ENCODE data around the gene CTSZ. TPM values are rescaled to one million over a fixed set of nuclear protein-coding genes. Genes with fewer than 3 reads are reported as not detected.
A peak's percentile ranks its signal among the peaks of the same experiment; 100 is the strongest.
"Not testable (repeated sequence)": the region's sequence is repeated elsewhere in the genome, so short reads cannot be mapped to it uniquely, and the experiment has no call there.

CTSZ gene
- polyA plus RNA-seq, 4 donors, result 82.7 to 277 (median 183) TPM

GRCh38 chr20:58987790-58988564, 19.1 kb downstream of the CTSZ start:
- H3K36me3 ChIP-seq (ENCODE audit: control insufficient read depth in 3 of 3, insufficient read depth in 2 of 3, low read depth in 1 of 3, low read length in 3 of 3), result peaks cover 20 to 47% (median 24%) of the 10 kb centered on the region in 3 donors
- H3K4me1 ChIP-seq (ENCODE audit: control insufficient read depth in 3 of 3, insufficient read depth in 2 of 3, low read depth in 1 of 3, low read length in 2 of 3), result peaks cover 0 to 3% (median 0%) of the 10 kb centered on the region in 3 donors
- H3K9me3 ChIP-seq (ENCODE audit: control insufficient read depth in 2 of 2, insufficient read depth in 1 of 2, low read depth in 1 of 2, low read length in 1 of 2), result no peaks in the 10 kb centered on the region
- FAIRE-seq (no peak), DNase-seq (no peak)
- H3K27ac ChIP-seq (ENCODE audit: low read depth in 1 of 3, low read length in 2 of 3), result no peak overlapping the region
- H3K27me3 ChIP-seq (ENCODE audit: control insufficient read depth in 3 of 3, insufficient read depth in 3 of 3, low read length in 3 of 3), result no peaks in the 10 kb centered on the region
- WGBS, 3 donors, result 87 to 89% (median 87%) methylated on average over 9 of the region's 9 CpGs
- H3K4me3 ChIP-seq (ENCODE audit: low read depth in 1 of 3, low read length in 3 of 3), result no peak overlapping the region

- FAIRE-seq (no peak), DNase-seq (no peak)
- 73 to 82% (median 79%) methylated on average over 8 of the region's 8 CpGs for WGBS, 3 donors
- Histone ChIP-seq H3K36me3 (ENCODE audit: control insufficient read depth in 3 of 3, insufficient read depth in 2 of 3, low read depth in 1 of 3, low read length in 3 of 3) (peaks cover 17 to 41% (median 24%) of the 10 kb centered on the region in 3 donors), H3K27ac (ENCODE audit: low read depth in 1 of 3, low read length in 2 of 3) (no peak overlapping the region), H3K4me3 (ENCODE audit: low read depth in 1 of 3, low read length in 3 of 3) (no peak overlapping the region), H3K4me1 (ENCODE audit: control insufficient read depth in 3 of 3, insufficient read depth in 2 of 3, low read depth in 1 of 3, low read length in 2 of 3) (peaks cover 0 to 10% (median 6%) of the 10 kb centered on the region in 3 donors), H3K9me3 (ENCODE audit: control insufficient read depth in 2 of 2, insufficient read depth in 1 of 2, low read depth in 1 of 2, low read length in 1 of 2) (no peaks in the 10 kb centered on the region), H3K27me3 (ENCODE audit: control insufficient read depth in 3 of 3, insufficient read depth in 3 of 3, low read length in 3 of 3) (no peaks in the 10 kb centered on the region)
Measured at GRCh38 chr20:58986968-58987517, 20.0 kb downstream of the CTSZ start.

GRCh38 chr20:58986286-58986967, 20.6 kb downstream of the CTSZ start:
- Histone ChIP-seq H3K4me3 (ENCODE audit: low read depth in 1 of 3, low read length in 3 of 3) (no peak overlapping the region), H3K27me3 (ENCODE audit: control insufficient read depth in 3 of 3, insufficient read depth in 3 of 3, low read length in 3 of 3) (no peaks in the 10 kb centered on the region), H3K27ac (ENCODE audit: low read depth in 1 of 3, low read length in 2 of 3) (no peak overlapping the region), H3K36me3 (ENCODE audit: control insufficient read depth in 3 of 3, insufficient read depth in 2 of 3, low read depth in 1 of 3, low read length in 3 of 3) (peaks cover 17 to 39% (median 24%) of the 10 kb centered on the region in 3 donors), H3K4me1 (ENCODE audit: control insufficient read depth in 3 of 3, insufficient read depth in 2 of 3, low read depth in 1 of 3, low read length in 2 of 3) (peaks cover 0 to 10% (median 6%) of the 10 kb centered on the region in 3 donors), H3K9me3 (ENCODE audit: control insufficient read depth in 2 of 2, insufficient read depth in 1 of 2, low read depth in 1 of 2, low read length in 1 of 2) (no peaks in the 10 kb centered on the region)
- DNase-seq (no peak), FAIRE-seq (no peak)
- WGBS, 3 donors, result 76 to 84% (median 82%) methylated on average over 9 of the region's 9 CpGs

GRCh38 chr20:58985656-58986055, 21.4 kb downstream of the CTSZ start:
- FAIRE-seq (no peak), DNase-seq (no peak)
- no peak overlapping the region for H3K27ac ChIP-seq (ENCODE audit: low read depth in 1 of 3, low read length in 2 of 3)
- H3K36me3 ChIP-seq (ENCODE audit: control insufficient read depth in 3 of 3, insufficient read depth in 2 of 3, low read depth in 1 of 3, low read length in 3 of 3), result peaks cover 11 to 32% (median 24%) of the 10 kb centered on the region in 3 donors
- 66 to 84% (median 82%) methylated on average over 5 of the region's 5 CpGs for WGBS, 3 donors
- H3K9me3 ChIP-seq (ENCODE audit: control insufficient read depth in 2 of 2, insufficient read depth in 1 of 2, low read depth in 1 of 2, low read length in 1 of 2), result no peaks in the 10 kb centered on the region
- no peak overlapping the region for H3K4me3 ChIP-seq (ENCODE audit: low read depth in 1 of 3, low read length in 3 of 3)
- peaks cover 0 to 10% (median 6%) of the 10 kb centered on the region in 3 donors for H3K4me1 ChIP-seq (ENCODE audit: control insufficient read depth in 3 of 3, insufficient read depth in 2 of 3, low read depth in 1 of 3, low read length in 2 of 3)
- H3K27me3 ChIP-seq (ENCODE audit: control insufficient read depth in 3 of 3, insufficient read depth in 3 of 3, low read length in 3 of 3), result no peaks in the 10 kb centered on the region

GRCh38 chr20:58984691-58985090, 22.4 kb downstream of the CTSZ start:
- FAIRE-seq (no peak), DNase-seq (no peak)
- Histone ChIP-seq H3K4me1 (ENCODE audit: control insufficient read depth in 3 of 3, insufficient read depth in 2 of 3, low read depth in 1 of 3, low read length in 2 of 3) (peaks cover 0 to 10% (median 6%) of the 10 kb centered on the region in 3 donors), H3K27me3 (ENCODE audit: control insufficient read depth in 3 of 3, insufficient read depth in 3 of 3, low read length in 3 of 3) (no peaks in the 10 kb centered on the region), H3K9me3 (ENCODE audit: control insufficient read depth in 2 of 2, insufficient read depth in 1 of 2, low read depth in 1 of 2, low read length in 1 of 2) (no peaks in the 10 kb centered on the region), H3K36me3 (ENCODE audit: control insufficient read depth in 3 of 3, insufficient read depth in 2 of 3, low read depth in 1 of 3, low read length in 3 of 3) (peaks cover 7 to 28% (median 24%) of the 10 kb centered on the region in 3 donors), H3K4me3 (ENCODE audit: low read depth in 1 of 3, low read length in 3 of 3) (no peak overlapping the region), H3K27ac (ENCODE audit: low read depth in 1 of 3, low read length in 2 of 3) (no peak overlapping the region)
- WGBS, 3 donors, result 82 to 84% (median 83%) methylated on average over 6 of the region's 6 CpGs

- 91 to 93% (median 93%) methylated on average over 10 to 12 of the region's 12 CpGs for WGBS, 3 donors
- not testable (repeated sequence) for DNase-seq; FAIRE-seq; H3K27ac ChIP-seq (ENCODE audit: low read depth in 1 of 3, low read length in 2 of 3); H3K4me3 ChIP-seq (ENCODE audit: low read depth in 1 of 3, low read length in 3 of 3); H3K9me3 ChIP-seq (ENCODE audit: control insufficient read depth in 2 of 2, insufficient read depth in 1 of 2, low read depth in 1 of 2, low read length in 1 of 2); H3K27me3 ChIP-seq (ENCODE audit: control insufficient read depth in 3 of 3, insufficient read depth in 3 of 3, low read length in 3 of 3)
- Histone ChIP-seq H3K36me3 (ENCODE audit: control insufficient read depth in 3 of 3, insufficient read depth in 2 of 3, low read depth in 1 of 3, low read length in 3 of 3) (peaks cover 2 to 13% (median 11%) of the 10 kb centered on the region in 3 donors), H3K4me1 (ENCODE audit: control insufficient read depth in 3 of 3, insufficient read depth in 2 of 3, low read depth in 1 of 3, low read length in 2 of 3) (peaks cover 0 to 10% (median 6%) of the 10 kb centered on the region in 3 donors)
Measured at GRCh38 chr20:58983115-58983468, 24.0 kb downstream of the CTSZ start.

GRCh38 chr20:58982406-58983114, 24.5 kb downstream of the CTSZ start:
- Histone ChIP-seq H3K27me3 (ENCODE audit: control insufficient read depth in 3 of 3, insufficient read depth in 3 of 3, low read length in 3 of 3) (no peaks in the 10 kb centered on the region), H3K36me3 (ENCODE audit: control insufficient read depth in 3 of 3, insufficient read depth in 2 of 3, low read depth in 1 of 3, low read length in 3 of 3) (peaks cover 0 to 10% (median 6%) of the 10 kb centered on the region in 3 donors), H3K4me3 (ENCODE audit: low read depth in 1 of 3, low read length in 3 of 3) (peak overlapping the region in 1 of 3 donors; percentile 65), H3K4me1 (ENCODE audit: control insufficient read depth in 3 of 3, insufficient read depth in 2 of 3, low read depth in 1 of 3, low read length in 2 of 3) (peaks cover 0 to 10% (median 6%) of the 10 kb centered on the region in 3 donors), H3K27ac (ENCODE audit: low read depth in 1 of 3, low read length in 2 of 3) (no peak overlapping the region), H3K9me3 (ENCODE audit: control insufficient read depth in 2 of 2, insufficient read depth in 1 of 2, low read depth in 1 of 2, low read length in 1 of 2) (no peaks in the 10 kb centered on the region)
- 77 to 79% (median 79%) methylated on average over 12 of the region's 12 CpGs for WGBS, 3 donors
- DNase-seq (no peak), FAIRE-seq (no peak)

Data from small intestine (tissue), 7 donors.